ENCODE measurements around the gene CDH4. TPM values are rescaled to one million over a fixed set of nuclear protein-coding genes. Genes with fewer than 3 reads are reported as not detected.
"Not testable (repeated sequence)": the region's sequence is repeated elsewhere in the genome, so short reads cannot be mapped to it uniquely, and the experiment has no call there.

The CDH4 gene
- total and polyA plus RNA-seq, 2 donors = 0.04 to 0.42 TPM

- not testable (repeated sequence) for H3K36me3 ChIP-seq (ENCODE audit: insufficient read depth); H3K27ac ChIP-seq (ENCODE audit: low read depth); H3K4me3 ChIP-seq (ENCODE audit: low read depth, low read length); DNase-seq (ENCODE audit: extremely low spot score); H3K4me1 ChIP-seq (ENCODE audit: insufficient read depth)
- WGBS = 81% methylated on average over 13 of the region's 34 CpGs
These were observed 692.9 kb downstream of the CDH4 start for GRCh38 chr20:61944967-61945366.

GRCh38 chr20:61945495-61945894 lies 693.4 kb downstream of the CDH4 start:
- H3K4me3 ChIP-seq (ENCODE audit: low read depth, low read length); DNase-seq (ENCODE audit: extremely low spot score); H3K27ac ChIP-seq (ENCODE audit: low read depth); H3K4me1 ChIP-seq (ENCODE audit: insufficient read depth); H3K36me3 ChIP-seq (ENCODE audit: insufficient read depth): not testable (repeated sequence)
- WGBS = 76% methylated on average over 21 of the region's 29 CpGs

GRCh38 chr20:61948056-61948455 lies 696.0 kb downstream of the CDH4 start:
- not testable (repeated sequence) for H3K27ac ChIP-seq (ENCODE audit: low read depth); DNase-seq (ENCODE audit: extremely low spot score); H3K4me3 ChIP-seq (ENCODE audit: low read depth, low read length); H3K4me1 ChIP-seq (ENCODE audit: insufficient read depth); H3K36me3 ChIP-seq (ENCODE audit: insufficient read depth)
- 87% methylated on average over 27 of the region's 28 CpGs for WGBS

- no peak overlapping the region for H3K27ac ChIP-seq (ENCODE audit: low read depth)
- no peak for DNase-seq (ENCODE audit: extremely low spot score)
- H3K4me3 ChIP-seq (ENCODE audit: low read depth, low read length) = no peak overlapping the region
- no peaks in the 10 kb centered on the region for H3K4me1 ChIP-seq (ENCODE audit: insufficient read depth)
- H3K36me3 ChIP-seq (ENCODE audit: insufficient read depth) = no peaks in the 10 kb centered on the region
- 90% methylated on average over 22 of the region's 22 CpGs for WGBS
These were observed 696.7 kb downstream of the CDH4 start for GRCh38 chr20:61948586-61949362.

GRCh38 chr20:61949363-61949713 lies 697.3 kb downstream of the CDH4 start:
- 88% methylated on average over 7 of the region's 7 CpGs for WGBS
- no peak overlapping the region for H3K4me3 ChIP-seq (ENCODE audit: low read depth, low read length)
- no peak for DNase-seq (ENCODE audit: extremely low spot score)

GRCh38 chr20:61949714-61950640 lies 697.9 kb downstream of the CDH4 start:
- no peak overlapping the region for H3K27ac ChIP-seq (ENCODE audit: low read depth)
- no peaks in the 10 kb centered on the region for H3K4me1 ChIP-seq (ENCODE audit: insufficient read depth)
- 80% methylated on average over 21 of the region's 21 CpGs for WGBS
- H3K36me3 ChIP-seq (ENCODE audit: insufficient read depth) = no peaks in the 10 kb centered on the region
- DNase-seq (ENCODE audit: extremely low spot score) = no peak
- no peak overlapping the region for H3K4me3 ChIP-seq (ENCODE audit: low read depth, low read length)

More at GRCh38 chr20:61949363-61949713, 697.3 kb downstream of the CDH4 start:
- Histone ChIP-seq H3K4me1 (ENCODE audit: insufficient read depth) (no peaks in the 10 kb centered on the region), H3K27ac (ENCODE audit: low read depth) (no peak overlapping the region), H3K36me3 (ENCODE audit: insufficient read depth) (no peaks in the 10 kb centered on the region)

- H3K27ac ChIP-seq (ENCODE audit: low read depth) = no peak overlapping the region
- DNase-seq (ENCODE audit: extremely low spot score) = no peak
- H3K4me1 ChIP-seq (ENCODE audit: insufficient read depth) = no peaks in the 10 kb centered on the region
- no peak overlapping the region for H3K4me3 ChIP-seq (ENCODE audit: low read depth, low read length)
- H3K36me3 ChIP-seq (ENCODE audit: insufficient read depth) = no peaks in the 10 kb centered on the region
- 44% methylated on average over 7 of the region's 7 CpGs for WGBS
These were observed 698.6 kb downstream of the CDH4 start for GRCh38 chr20:61950641-61951071.

GRCh38 chr20:61951695-61952533 lies 699.9 kb downstream of the CDH4 start:
- H3K36me3 ChIP-seq (ENCODE audit: insufficient read depth) = no peaks in the 10 kb centered on the region
- 20% methylated on average over 22 of the region's 22 CpGs for WGBS
- H3K27ac ChIP-seq (ENCODE audit: low read depth) = no peak overlapping the region
- H3K4me3 ChIP-seq (ENCODE audit: low read depth, low read length) = no peak overlapping the region
- H3K4me1 ChIP-seq (ENCODE audit: insufficient read depth) = no peaks in the 10 kb centered on the region
- peak; percentile 2 for DNase-seq (ENCODE audit: extremely low spot score)

GRCh38 chr20:61953037-61954021 lies 701.3 kb downstream of the CDH4 start:
- no peak for DNase-seq (ENCODE audit: extremely low spot score)
- Histone ChIP-seq H3K4me1 (ENCODE audit: insufficient read depth) (no peaks in the 10 kb centered on the region), H3K36me3 (ENCODE audit: insufficient read depth) (no peaks in the 10 kb centered on the region), H3K4me3 (ENCODE audit: low read depth, low read length) (no peak overlapping the region), H3K27ac (ENCODE audit: low read depth) (no peak overlapping the region)
- WGBS = 78% methylated on average over 20 of the region's 20 CpGs

- no peak for DNase-seq (ENCODE audit: extremely low spot score)
- Histone ChIP-seq H3K27ac (ENCODE audit: low read depth) (no peak overlapping the region), H3K36me3 (ENCODE audit: insufficient read depth) (no peaks in the 10 kb centered on the region), H3K4me3 (ENCODE audit: low read depth, low read length) (no peak overlapping the region), H3K4me1 (ENCODE audit: insufficient read depth) (no peaks in the 10 kb centered on the region)
- 64% methylated on average over 16 of the region's 16 CpGs for WGBS
These were observed 702.4 kb downstream of the CDH4 start for GRCh38 chr20:61954276-61955021.

GRCh38 chr20:61955668-61956395 lies 703.8 kb downstream of the CDH4 start:
- no peaks in the 10 kb centered on the region for H3K4me1 ChIP-seq (ENCODE audit: insufficient read depth)

More at GRCh38 chr20:61955668-61956395, 703.8 kb downstream of the CDH4 start:
- 57% methylated on average over 6 of the region's 6 CpGs for WGBS
- no peaks in the 10 kb centered on the region for H3K36me3 ChIP-seq (ENCODE audit: insufficient read depth)
- no peak for DNase-seq (ENCODE audit: extremely low spot score)
- H3K4me3 ChIP-seq (ENCODE audit: low read depth, low read length) = no peak overlapping the region
- H3K27ac ChIP-seq (ENCODE audit: low read depth) = no peak overlapping the region

Data from urinary bladder (tissue), 4 donors.